Neural cell (in vitro differentiated cells): ENCODE data around the gene TSACC. TPM values are rescaled to one million over a fixed set of nuclear protein-coding genes. Genes with fewer than 3 reads are reported as not detected.
"Not testable (repeated sequence)": the region's sequence is repeated elsewhere in the genome, so short reads cannot be mapped to it uniquely, and the experiment has no call there.

Experiments used
- H2AFZ ChIP-seq: fragments of 200-600, 300-800 bp; sonication (generic), shearing (Covaris generic); 2 replicates; pipeline ENCODE4 v1.6.0; 2014; ENCODE audit warnings: low read depth, mild to moderate bottlenecking, antibody characterized with exemption, low read length, moderate library complexity
- H3F3A ChIP-seq: fragments of 200-600 bp; shearing (Covaris generic); 2 replicates; pipeline ENCODE4 v1.6.1; 2016; ENCODE audit warnings: mild to moderate bottlenecking, moderate library complexity, mixed read lengths, antibody characterized with exemption, low read length; ENCODE audit not compliant: insufficient read depth, poor library complexity, severe bottlenecking
- H3K27ac ChIP-seq: fragments of 200-600, 300-800 bp; sonication (generic), shearing (Covaris generic); 2 replicates; pipeline ENCODE4 v1.5.1; 2014; ENCODE audit warnings: mild to moderate bottlenecking, low read length, moderate library complexity
- H3K27me3 ChIP-seq: fragments of 300-800, 200-600 bp; sonication (generic), shearing (Covaris generic); 2 replicates; pipeline ENCODE4 v1.6.0; 2014; ENCODE audit warnings: mild to moderate bottlenecking, low read depth, low read length, moderate library complexity; ENCODE audit not compliant: insufficient read depth
- H3K36me3 ChIP-seq: fragments of 300-800, 200-600 bp; sonication (generic), shearing (Covaris generic); 2 replicates; pipeline ENCODE4 v1.5.1; 2014; ENCODE audit warnings: mild to moderate bottlenecking, antibody characterized with exemption, low read length, moderate library complexity; ENCODE audit not compliant: insufficient read depth
- H3K4me2 ChIP-seq: fragments of 300-800, 200-600 bp; sonication (generic), shearing (Covaris generic); 2 replicates; pipeline ENCODE4 v1.6.0; 2014; ENCODE audit warnings: mild to moderate bottlenecking, low read length
- H3K4me3 ChIP-seq: fragments of 300-800, 200-600 bp; sonication (generic), shearing (Covaris generic); 2 replicates; pipeline ENCODE4 v1.5.1; 2014; ENCODE audit warnings: mild to moderate bottlenecking, low read length, moderate library complexity
- H3K79me2 ChIP-seq: fragments of 200-600 bp; shearing (Covaris generic); replicated peaks from 2 replicates; pipeline ENCODE4 v1.6.0; 2014; ENCODE audit warnings: mild to moderate bottlenecking, low read length, moderate library complexity; ENCODE audit not compliant: insufficient read depth
- H3K9ac ChIP-seq: fragments of 300-800, 200-600 bp; sonication (generic), shearing (Covaris generic); 2 replicates; pipeline ENCODE4 v1.6.1; 2016; ENCODE audit warnings: mild to moderate bottlenecking, low read length, mixed read lengths
- H3K9me2 ChIP-seq: fragments of 200-600 bp; shearing (Covaris generic); 2 replicates; pipeline ENCODE4 v1.6.1; 2016; ENCODE audit warnings: mild to moderate bottlenecking, low read length, mixed read lengths; ENCODE audit not compliant: insufficient read depth
- H3K9me3 ChIP-seq: fragments of 200-600, 300-800 bp; sonication (generic), shearing (Covaris generic); 2 replicates; pipeline ENCODE4 v1.6.1; 2016; ENCODE audit warnings: mild to moderate bottlenecking, mixed run types, low read length, moderate library complexity, mixed read lengths
- H4K20me1 ChIP-seq: fragments of 200-600 bp; shearing (Covaris generic); 2 replicates; pipeline ENCODE4 v1.6.1; 2016; ENCODE audit warnings: mild to moderate bottlenecking, mixed run types; ENCODE audit not compliant: insufficient read depth
- EP300 ChIP-seq: fragments of 450-650 bp; conservative IDR thresholded peaks from 2 replicates; pipeline ENCODE4 v1.6.1; 2014; ENCODE audit warnings: antibody characterized with exemption, mild to moderate bottlenecking, moderate library complexity; ENCODE audit not compliant: poor library complexity, severe bottlenecking
- EZH2 ChIP-seq: fragments of 200-600, 300-800 bp; shearing (Covaris generic), sonication (generic); IDR thresholded peaks from 2 replicates; pipeline ENCODE4 v1.6.1; 2014; ENCODE audit warnings: antibody characterized with exemption, low read length, borderline replicate concordance, mild to moderate bottlenecking; ENCODE audit not compliant: insufficient read depth, poor library complexity, severe bottlenecking
- MXI1 ChIP-seq: fragments of 450-650 bp; conservative IDR thresholded peaks from 2 replicates; pipeline ENCODE4 v1.6.1; 2014; ENCODE audit warnings: antibody characterized with exemption, mild to moderate bottlenecking; ENCODE audit not compliant: poor library complexity, severe bottlenecking
- POLR2AphosphoS5 ChIP-seq: IDR thresholded peaks from 2 replicates; pipeline ENCODE4 v1.6.1; 2012
- RAD21 ChIP-seq: fragments of 450-650 bp; conservative IDR thresholded peaks from 2 replicates; pipeline ENCODE4 v1.6.1; 2014; ENCODE audit warnings: antibody characterized with exemption, mild to moderate bottlenecking, moderate library complexity
- SMC3 ChIP-seq: fragments of 450-650 bp; conservative IDR thresholded peaks from 2 replicates; pipeline ENCODE4 v1.6.1; 2014; ENCODE audit warnings: antibody characterized with exemption, mild to moderate bottlenecking, moderate library complexity; ENCODE audit not compliant: poor library complexity
- TAF1 ChIP-seq: IDR thresholded peaks from 2 replicates; pipeline ENCODE4 v1.6.1; 2012; ENCODE audit warnings: low read depth
- polyA plus RNA-seq: library from polyadenylated mRNA; depleted of rRNA; stranded (reverse); fragments of >200 nt; gene quantifications from 2 replicates; pipeline ENCODE4 v1.2.3, GENCODE V29; 2014
- TF ChIP-seq, protein P1 (sequence below): IDR thresholded peaks from 2 replicates; pipeline ENCODE4 v1.6.1; 2012; ENCODE audit warnings: borderline replicate concordance
- TF ChIP-seq, protein P2 (sequence below): fragments of 450-650 bp; IDR thresholded peaks from 2 replicates; pipeline ENCODE4 v1.5.1; 2014; ENCODE audit warnings: antibody characterized with exemption, mild to moderate bottlenecking, moderate library complexity; ENCODE audit not compliant: poor library complexity, severe bottlenecking

Gene TSACC
- polyA plus RNA-seq, 1 donor from 2014 or later, result not detected

DNA sequence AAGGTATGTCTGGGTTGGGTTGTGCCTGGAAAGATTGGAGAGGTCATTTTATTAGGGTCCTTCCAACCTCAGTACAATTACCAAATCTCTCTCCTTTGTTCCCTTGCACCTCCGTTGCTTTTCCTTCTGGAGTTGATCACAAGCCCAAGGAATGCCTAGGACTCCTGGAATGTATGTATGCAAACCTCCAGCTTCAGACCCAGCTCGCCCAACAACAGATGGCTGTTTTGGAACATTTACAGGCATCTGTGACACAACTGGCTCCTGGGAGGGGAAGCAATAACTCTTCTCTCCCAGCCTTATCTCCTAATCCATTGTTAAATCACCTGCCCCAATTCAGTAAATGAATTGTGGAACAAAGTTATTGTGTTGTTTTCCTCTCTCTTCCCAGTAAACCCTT, 8.3 kb downstream of the TSACC start:
- no peak overlapping the region for H3K4me2 ChIP-seq
- no peaks in the 10 kb centered on the region for H3K79me2 ChIP-seq
- no peak overlapping the region for H3K4me3 ChIP-seq
- no peak overlapping the region for H3K27ac ChIP-seq
- no peaks in the 10 kb centered on the region for H3K36me3 ChIP-seq
- H3K9ac ChIP-seq, result no peak overlapping the region
- no peaks in the 10 kb centered on the region for H3K9me3 ChIP-seq
- H3K27me3 ChIP-seq, result no peaks in the 10 kb centered on the region
- H3K9me2 ChIP-seq, result no peaks in the 10 kb centered on the region
- no peak overlapping the region for H2AFZ ChIP-seq
- H3F3A ChIP-seq, result no peaks in the 10 kb centered on the region
- no peaks in the 10 kb centered on the region for H4K20me1 ChIP-seq
- TF ChIP-seq POLR2AphosphoS5, result no peak
- TF ChIP-seq EZH2, result no peak
- TF ChIP-seq EP300, result no peak
- TF ChIP-seq TAF1, result no peak
- TF ChIP-seq, protein P1, sequence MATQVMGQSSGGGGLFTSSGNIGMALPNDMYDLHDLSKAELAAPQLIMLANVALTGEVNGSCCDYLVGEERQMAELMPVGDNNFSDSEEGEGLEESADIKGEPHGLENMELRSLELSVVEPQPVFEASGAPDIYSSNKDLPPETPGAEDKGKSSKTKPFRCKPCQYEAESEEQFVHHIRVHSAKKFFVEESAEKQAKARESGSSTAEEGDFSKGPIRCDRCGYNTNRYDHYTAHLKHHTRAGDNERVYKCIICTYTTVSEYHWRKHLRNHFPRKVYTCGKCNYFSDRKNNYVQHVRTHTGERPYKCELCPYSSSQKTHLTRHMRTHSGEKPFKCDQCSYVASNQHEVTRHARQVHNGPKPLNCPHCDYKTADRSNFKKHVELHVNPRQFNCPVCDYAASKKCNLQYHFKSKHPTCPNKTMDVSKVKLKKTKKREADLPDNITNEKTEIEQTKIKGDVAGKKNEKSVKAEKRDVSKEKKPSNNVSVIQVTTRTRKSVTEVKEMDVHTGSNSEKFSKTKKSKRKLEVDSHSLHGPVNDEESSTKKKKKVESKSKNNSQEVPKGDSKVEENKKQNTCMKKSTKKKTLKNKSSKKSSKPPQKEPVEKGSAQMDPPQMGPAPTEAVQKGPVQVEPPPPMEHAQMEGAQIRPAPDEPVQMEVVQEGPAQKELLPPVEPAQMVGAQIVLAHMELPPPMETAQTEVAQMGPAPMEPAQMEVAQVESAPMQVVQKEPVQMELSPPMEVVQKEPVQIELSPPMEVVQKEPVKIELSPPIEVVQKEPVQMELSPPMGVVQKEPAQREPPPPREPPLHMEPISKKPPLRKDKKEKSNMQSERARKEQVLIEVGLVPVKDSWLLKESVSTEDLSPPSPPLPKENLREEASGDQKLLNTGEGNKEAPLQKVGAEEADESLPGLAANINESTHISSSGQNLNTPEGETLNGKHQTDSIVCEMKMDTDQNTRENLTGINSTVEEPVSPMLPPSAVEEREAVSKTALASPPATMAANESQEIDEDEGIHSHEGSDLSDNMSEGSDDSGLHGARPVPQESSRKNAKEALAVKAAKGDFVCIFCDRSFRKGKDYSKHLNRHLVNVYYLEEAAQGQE, result no peak
- TF ChIP-seq RAD21, result no peak
- no peak for TF ChIP-seq SMC3
- no peak for TF ChIP-seq MXI1
- TF ChIP-seq, protein P2, sequence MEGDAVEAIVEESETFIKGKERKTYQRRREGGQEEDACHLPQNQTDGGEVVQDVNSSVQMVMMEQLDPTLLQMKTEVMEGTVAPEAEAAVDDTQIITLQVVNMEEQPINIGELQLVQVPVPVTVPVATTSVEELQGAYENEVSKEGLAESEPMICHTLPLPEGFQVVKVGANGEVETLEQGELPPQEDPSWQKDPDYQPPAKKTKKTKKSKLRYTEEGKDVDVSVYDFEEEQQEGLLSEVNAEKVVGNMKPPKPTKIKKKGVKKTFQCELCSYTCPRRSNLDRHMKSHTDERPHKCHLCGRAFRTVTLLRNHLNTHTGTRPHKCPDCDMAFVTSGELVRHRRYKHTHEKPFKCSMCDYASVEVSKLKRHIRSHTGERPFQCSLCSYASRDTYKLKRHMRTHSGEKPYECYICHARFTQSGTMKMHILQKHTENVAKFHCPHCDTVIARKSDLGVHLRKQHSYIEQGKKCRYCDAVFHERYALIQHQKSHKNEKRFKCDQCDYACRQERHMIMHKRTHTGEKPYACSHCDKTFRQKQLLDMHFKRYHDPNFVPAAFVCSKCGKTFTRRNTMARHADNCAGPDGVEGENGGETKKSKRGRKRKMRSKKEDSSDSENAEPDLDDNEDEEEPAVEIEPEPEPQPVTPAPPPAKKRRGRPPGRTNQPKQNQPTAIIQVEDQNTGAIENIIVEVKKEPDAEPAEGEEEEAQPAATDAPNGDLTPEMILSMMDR, result no peak

DNA sequence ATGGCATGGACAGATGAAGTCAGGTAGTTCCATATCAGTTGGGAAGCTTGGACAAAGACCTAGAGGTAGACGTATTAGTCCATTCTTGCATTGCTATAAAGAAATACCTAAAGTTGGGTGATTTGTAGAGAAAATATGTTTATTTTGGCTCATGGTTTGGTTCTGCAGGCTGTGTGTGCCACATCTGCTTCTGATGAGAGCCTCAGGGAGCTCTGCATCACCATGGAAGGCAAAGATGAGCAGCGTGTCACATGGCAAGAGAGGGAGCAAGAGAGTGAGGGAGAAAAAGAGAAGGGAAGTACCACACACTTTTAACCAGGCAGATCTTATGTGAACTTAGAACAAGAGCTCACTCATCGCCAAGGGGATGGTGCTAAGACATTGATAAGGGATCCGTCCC, 9.0 kb downstream of the TSACC start:
- TF ChIP-seq SMC3 (no peak), POLR2AphosphoS5 (no peak), EP300 (no peak), RAD21 (no peak), MXI1 (no peak), TAF1 (no peak), EZH2 (no peak)
- TF ChIP-seq, protein P2, result no peak
- TF ChIP-seq, protein P1, result no peak
- Histone ChIP-seq H3K79me2 (no peaks in the 10 kb centered on the region), H4K20me1 (no peaks in the 10 kb centered on the region), H2AFZ (no peak overlapping the region), H3K4me2 (no peak overlapping the region), H3K36me3 (no peaks in the 10 kb centered on the region), H3K9ac (no peak overlapping the region), H3K9me3 (no peaks in the 10 kb centered on the region), H3K27ac (no peak overlapping the region), H3K4me3 (no peak overlapping the region), H3F3A (no peaks in the 10 kb centered on the region), H3K27me3 (no peaks in the 10 kb centered on the region), H3K9me2 (no peaks in the 10 kb centered on the region)

DNA sequence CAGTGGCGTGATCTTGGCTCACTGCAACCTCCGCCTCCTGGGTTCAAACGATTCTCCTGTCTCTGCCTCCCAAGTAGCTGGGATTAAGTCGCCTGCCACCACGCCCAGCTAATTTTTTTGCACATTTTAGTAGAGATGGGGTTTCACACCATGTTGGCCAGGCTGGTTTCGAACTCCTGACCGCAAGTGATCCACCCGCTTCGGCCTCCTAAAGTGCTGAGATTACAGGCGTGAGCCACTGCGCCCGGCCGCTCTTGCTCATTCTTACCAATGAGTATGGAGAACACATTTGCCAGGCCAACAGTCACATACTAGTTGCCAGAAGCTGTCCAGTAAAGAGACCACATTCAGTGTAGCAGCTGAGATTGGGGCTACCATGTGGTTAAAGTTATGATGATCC, 14.2 kb downstream of the TSACC start:
- not testable (repeated sequence) for H3F3A ChIP-seq, H3K27ac ChIP-seq, H3K36me3 ChIP-seq, H3K9me3 ChIP-seq, H3K27me3 ChIP-seq, H4K20me1 ChIP-seq, H2AFZ ChIP-seq, H3K9me2 ChIP-seq, H3K4me3 ChIP-seq, H3K9ac ChIP-seq, H3K79me2 ChIP-seq, H3K4me2 ChIP-seq
